Measurements from ENCODE around the gene WNT9B.

DNA sequence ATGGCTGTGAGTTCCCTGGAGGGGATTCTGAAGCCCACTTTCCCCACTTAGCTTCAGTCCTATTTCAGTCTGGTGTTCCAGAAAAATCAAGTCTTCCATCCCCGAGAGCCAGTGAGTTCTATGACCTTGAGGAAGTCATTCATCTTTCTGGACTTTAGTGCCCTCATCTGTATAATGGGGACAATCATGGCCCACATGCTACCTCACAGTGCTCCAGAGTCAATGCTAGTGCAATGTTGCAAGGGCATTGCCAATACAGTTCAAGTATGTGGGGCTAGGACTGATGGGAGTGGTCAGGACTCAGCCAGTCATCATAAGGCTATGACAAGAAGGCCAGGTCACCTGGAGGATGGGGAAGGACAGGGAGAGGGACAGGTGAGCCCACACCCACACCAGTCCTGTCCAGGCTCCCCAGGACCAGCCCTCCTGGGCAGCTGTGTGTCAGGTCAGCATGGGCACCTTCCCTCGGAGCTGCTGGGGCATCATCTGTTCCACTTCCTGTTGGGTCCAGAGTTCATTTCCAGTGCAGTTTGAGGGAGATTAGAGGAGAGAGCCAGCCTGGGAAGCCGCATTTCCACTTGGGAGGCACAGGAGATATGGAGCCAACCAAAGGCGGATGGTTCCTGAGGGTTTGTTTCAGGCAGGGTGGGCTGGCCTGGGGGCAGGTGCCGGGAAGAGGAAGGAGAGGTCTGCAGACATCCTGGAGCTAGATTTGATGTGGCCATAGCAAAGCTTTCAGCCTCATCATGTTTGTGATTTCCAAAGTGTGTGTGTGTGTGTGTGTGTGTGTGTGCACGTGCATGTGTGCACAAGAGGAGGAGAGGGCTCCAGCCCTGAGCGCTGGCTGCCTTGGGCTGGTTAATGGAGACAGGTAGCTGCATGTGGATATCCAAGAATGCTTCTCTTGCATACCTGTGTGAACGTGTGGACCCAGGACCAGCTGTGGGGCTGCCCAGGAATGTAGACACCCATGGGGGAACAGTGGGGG, 3.9 kb upstream of the WNT9B start:
- TF ChIP-seq, protein P1, sequence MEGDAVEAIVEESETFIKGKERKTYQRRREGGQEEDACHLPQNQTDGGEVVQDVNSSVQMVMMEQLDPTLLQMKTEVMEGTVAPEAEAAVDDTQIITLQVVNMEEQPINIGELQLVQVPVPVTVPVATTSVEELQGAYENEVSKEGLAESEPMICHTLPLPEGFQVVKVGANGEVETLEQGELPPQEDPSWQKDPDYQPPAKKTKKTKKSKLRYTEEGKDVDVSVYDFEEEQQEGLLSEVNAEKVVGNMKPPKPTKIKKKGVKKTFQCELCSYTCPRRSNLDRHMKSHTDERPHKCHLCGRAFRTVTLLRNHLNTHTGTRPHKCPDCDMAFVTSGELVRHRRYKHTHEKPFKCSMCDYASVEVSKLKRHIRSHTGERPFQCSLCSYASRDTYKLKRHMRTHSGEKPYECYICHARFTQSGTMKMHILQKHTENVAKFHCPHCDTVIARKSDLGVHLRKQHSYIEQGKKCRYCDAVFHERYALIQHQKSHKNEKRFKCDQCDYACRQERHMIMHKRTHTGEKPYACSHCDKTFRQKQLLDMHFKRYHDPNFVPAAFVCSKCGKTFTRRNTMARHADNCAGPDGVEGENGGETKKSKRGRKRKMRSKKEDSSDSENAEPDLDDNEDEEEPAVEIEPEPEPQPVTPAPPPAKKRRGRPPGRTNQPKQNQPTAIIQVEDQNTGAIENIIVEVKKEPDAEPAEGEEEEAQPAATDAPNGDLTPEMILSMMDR (IDR thresholded peaks at IDR 0.05) = no peak
- no peak for TF ChIP-seq ZFX (IDR thresholded peaks at IDR 0.05; ENCODE audit: borderline replicate concordance)
